H9 (cell line): Measurements from ENCODE around the gene FA2H. TPM values are rescaled to one million over a fixed set of nuclear protein-coding genes. Genes with fewer than 3 reads are reported as not detected.

Experiments
- DNase-seq: peaks from one replicate; pipeline ENCODE4 v3.0.0-alpha.2; 2017
- H2AFZ ChIP-seq: one replicate; pipeline ENCODE4 v1.6.1; 2013; ENCODE audit warnings: mild to moderate bottlenecking, low read length, control low read depth, moderate library complexity
- H2AK5ac ChIP-seq: 2 replicates; pipeline ENCODE4 v1.6.1; 2013; ENCODE audit warnings: low read length, control low read depth, mixed read lengths; ENCODE audit not compliant: insufficient read length
- H2BK120ac ChIP-seq: one replicate; pipeline ENCODE4 v1.6.1; 2013; ENCODE audit warnings: low read depth, mild to moderate bottlenecking, low read length, control low read depth, inconsistent platforms; ENCODE audit not compliant: poor library complexity, severe bottlenecking
- H2BK12ac ChIP-seq: 2 replicates; pipeline ENCODE4 v1.6.1; 2013; ENCODE audit warnings: low read length, control low read depth, mixed read lengths, low read depth; ENCODE audit not compliant: insufficient read length
- H2BK15ac ChIP-seq: 2 replicates; pipeline ENCODE4 v1.6.1; 2013; ENCODE audit warnings: low read depth, low read length, control low read depth
- H2BK20ac ChIP-seq: one replicate; pipeline ENCODE4 v1.6.1; 2013; ENCODE audit warnings: low read depth, mild to moderate bottlenecking, low read length, control low read depth, inconsistent platforms; ENCODE audit not compliant: poor library complexity, severe bottlenecking
- H2BK5ac ChIP-seq: 2 replicates; pipeline ENCODE4 v1.6.1; 2013; ENCODE audit warnings: low read length, control low read depth, mixed read lengths; ENCODE audit not compliant: insufficient read length
- H3K14ac ChIP-seq: 2 replicates; pipeline ENCODE4 v1.6.1; 2013; ENCODE audit warnings: low read length, control low read depth; ENCODE audit not compliant: insufficient read depth
- H3K18ac ChIP-seq: 2 replicates; pipeline ENCODE4 v1.6.1; 2013; ENCODE audit warnings: low read depth, mild to moderate bottlenecking, mixed read lengths, low read length, control low read depth; ENCODE audit not compliant: insufficient read length
- H3K23ac ChIP-seq: 2 replicates; pipeline ENCODE4 v1.6.1; 2013; ENCODE audit warnings: low read length, control low read depth, mixed read lengths, low read depth; ENCODE audit not compliant: insufficient read length
- H3K23me2 ChIP-seq: 2 replicates; pipeline ENCODE4 v1.6.1; 2013; ENCODE audit warnings: low read depth, mild to moderate bottlenecking, mixed read lengths, low read length, control low read depth; ENCODE audit not compliant: insufficient read length, poor library complexity, severe bottlenecking
- H3K27ac ChIP-seq: 2 replicates; pipeline ENCODE4 v1.5.1; 2013; ENCODE audit warnings: low read length, control low read depth, mixed read lengths, low read depth; ENCODE audit not compliant: insufficient read length
- H3K27me3 ChIP-seq: 2 replicates; pipeline ENCODE4 v1.6.1; 2013; ENCODE audit warnings: low read length, control low read depth, inconsistent platforms; ENCODE audit not compliant: insufficient read depth
- H3K4ac ChIP-seq: 2 replicates; pipeline ENCODE4 v1.6.1; 2013; ENCODE audit warnings: low read depth, mild to moderate bottlenecking, control low read depth, inconsistent platforms, low read length, moderate library complexity
- H3K4me1 ChIP-seq: 2 replicates; pipeline ENCODE4 v1.6.1; 2013; ENCODE audit warnings: low read length, control low read depth, inconsistent platforms; ENCODE audit not compliant: insufficient read depth
- H3K4me2 ChIP-seq: 2 replicates; pipeline ENCODE4 v1.6.1; 2013; ENCODE audit warnings: low read length, control low read depth, mixed read lengths; ENCODE audit not compliant: insufficient read length, insufficient read depth
- H3K56ac ChIP-seq: 2 replicates; pipeline ENCODE4 v1.6.1; 2013; ENCODE audit warnings: low read depth, mild to moderate bottlenecking, mixed read lengths, low read length, control low read depth; ENCODE audit not compliant: insufficient read length
- H3K79me1 ChIP-seq: 2 replicates; pipeline ENCODE4 v1.6.1; 2013; ENCODE audit warnings: low read depth, mild to moderate bottlenecking, moderate library complexity, low read length, control low read depth, inconsistent platforms; ENCODE audit not compliant: insufficient read depth, poor library complexity, severe bottlenecking
- H3K79me2 ChIP-seq: 2 replicates; pipeline ENCODE4 v1.6.1; 2013; ENCODE audit warnings: low read length, control low read depth, inconsistent platforms; ENCODE audit not compliant: insufficient read depth
- H3K9ac ChIP-seq: 2 replicates; pipeline ENCODE4 v1.6.1; 2013; ENCODE audit warnings: low read length, control low read depth, mixed read lengths; ENCODE audit not compliant: insufficient read length; ENCODE audit errors: extremely low read depth
- H3K9me3 ChIP-seq: one replicate; pipeline ENCODE4 v1.6.1; 2013; ENCODE audit warnings: low read depth, low read length, inconsistent platforms; ENCODE audit not compliant: control insufficient read depth
- H3T11ph ChIP-seq: one replicate; pipeline ENCODE4 v1.6.1; 2013; ENCODE audit warnings: mild to moderate bottlenecking, low read length, control low read depth, inconsistent platforms
- H4K20me1 ChIP-seq: one replicate; pipeline ENCODE4 v1.6.1; 2013; ENCODE audit not compliant: control insufficient read depth, insufficient read length, insufficient read depth
- H4K5ac ChIP-seq: 2 replicates; pipeline ENCODE4 v1.6.1; 2013; ENCODE audit warnings: low read depth, mild to moderate bottlenecking, mixed read lengths, low read length, control low read depth; ENCODE audit not compliant: insufficient read length
- H4K8ac ChIP-seq: replicated peaks from 2 replicates; pipeline ENCODE4 v1.6.1; 2013; ENCODE audit warnings: low read length, control low read depth, mixed read lengths, low read depth; ENCODE audit not compliant: insufficient read length
- H4K91ac ChIP-seq: 2 replicates; pipeline ENCODE4 v1.6.1; 2013; ENCODE audit warnings: low read depth, mild to moderate bottlenecking, moderate library complexity, mixed read lengths, low read length, control low read depth; ENCODE audit not compliant: insufficient read length
- H3K27ac Mint-ChIP-seq, 3 experiments: 2 replicates in 2 of 3; 3 replicates in 1 of 3; pipeline ENCODE4 v1.8.0; 2020 to 2021; ENCODE audit warnings: mixed read lengths in 3 of 3, mild to moderate bottlenecking in 1 of 3, moderate library complexity in 1 of 3
- H3K27me3 Mint-ChIP-seq: 2 replicates; pipeline ENCODE4 v1.8.0; 2021; ENCODE audit warnings: low read depth, mild to moderate bottlenecking, moderate library complexity, mixed read lengths
- H3K36me3 Mint-ChIP-seq, 3 experiments: 2 replicates in 2 of 3; 3 replicates in 1 of 3; pipeline ENCODE4 v1.8.0; 2020 to 2021; ENCODE audit warnings: low read depth in 3 of 3, mixed read lengths in 3 of 3; ENCODE audit not compliant: insufficient read depth in 1 of 3
- H3K4me1 Mint-ChIP-seq, 2 experiments: 2 replicates each; pipeline ENCODE4 v1.8.0; 2020; ENCODE audit warnings: mixed read lengths in 2 of 2
- H3K4me3 Mint-ChIP-seq, 2 experiments: 2 replicates in 1 of 2; 3 replicates in 1 of 2; pipeline ENCODE4 v1.8.0; 2020 to 2021; ENCODE audit warnings: mild to moderate bottlenecking in 2 of 2, mixed read lengths in 2 of 2, moderate library complexity in 1 of 2
- H3K9me3 Mint-ChIP-seq, 2 experiments: 2 replicates in 1 of 2; 3 replicates in 1 of 2; pipeline ENCODE4 v1.8.0; 2020; ENCODE audit warnings: mild to moderate bottlenecking in 2 of 2, mixed read lengths in 2 of 2, moderate library complexity in 1 of 2
- WGBS: extraction: QIAGEN DNeasy Blood & Tissue Kit; methylation state at CpG from one replicate; pipeline ENCODE4 v1.1.7; 2013; ENCODE audit warnings: missing lambda C conversion rate, low lambda C conversion rate, mixed read lengths; ENCODE audit not compliant: insufficient read length; ENCODE audit errors: extremely low coverage; 5-methylcytosine and 5-hydroxymethylcytosine counted together
- total RNA-seq: library from RNA; stranded (reverse); gene quantifications from 2 replicates; pipeline ENCODE4 v1.2.1, GENCODE V29; 2021
- TF ChIP-seq, protein P1 (sequence below): fragments of 200-600 bp; sonication (generic); conservative IDR thresholded peaks from 3 replicates; pipeline ENCODE4 v1.8.0; 2021; ENCODE audit warnings: antibody characterized with exemption, mild to moderate bottlenecking

FA2H gene
- total RNA-seq, 1 experiment from 2014 or later = 25.1 TPM

DNA sequence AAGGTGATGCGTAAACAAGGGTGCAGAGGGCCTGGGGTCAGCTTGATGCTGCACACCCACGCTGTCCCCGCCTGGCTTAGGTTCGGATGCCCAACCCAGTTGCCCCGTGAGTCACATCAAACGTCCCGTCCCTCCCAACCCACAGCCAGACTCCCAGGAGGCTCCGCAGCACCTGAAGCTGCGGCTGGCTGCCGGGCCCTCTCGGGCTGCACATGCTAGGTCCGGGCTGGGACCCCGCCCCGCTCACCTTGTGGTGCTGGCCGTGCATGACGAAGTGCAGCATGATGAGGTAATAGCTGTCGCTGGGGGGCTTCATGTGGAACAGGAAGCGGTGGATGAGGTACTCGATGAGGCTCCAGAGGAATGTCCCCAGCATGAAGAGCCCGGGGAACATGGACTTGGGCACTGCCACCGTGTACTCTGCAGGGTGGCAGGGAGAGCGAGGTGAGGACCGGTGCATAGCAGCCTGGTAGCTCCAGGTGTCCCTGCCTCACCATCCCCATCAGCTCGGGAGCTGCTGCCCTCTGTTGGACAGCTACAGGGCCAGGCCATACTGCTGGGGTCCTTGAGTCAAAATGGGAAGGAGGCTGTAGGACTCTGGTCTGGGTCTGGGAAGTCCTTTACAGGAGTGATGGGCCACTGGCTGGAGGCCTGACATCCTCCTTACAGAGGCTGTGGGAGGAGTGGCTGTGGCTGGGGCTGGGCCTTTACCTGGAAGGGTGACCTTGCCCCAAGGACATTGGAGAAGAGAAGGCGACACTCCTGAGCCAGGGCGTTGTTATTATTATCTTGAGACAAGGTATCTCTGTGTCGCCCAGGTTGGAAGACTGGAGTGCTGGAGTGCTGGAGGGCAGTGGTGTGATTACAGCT lies 55.6 kb downstream of the FA2H start:
- H3K56ac ChIP-seq = no peak overlapping the region
- no peak overlapping the region for H4K91ac ChIP-seq
- H2AFZ ChIP-seq = no peak overlapping the region
- TF ChIP-seq, protein P1, sequence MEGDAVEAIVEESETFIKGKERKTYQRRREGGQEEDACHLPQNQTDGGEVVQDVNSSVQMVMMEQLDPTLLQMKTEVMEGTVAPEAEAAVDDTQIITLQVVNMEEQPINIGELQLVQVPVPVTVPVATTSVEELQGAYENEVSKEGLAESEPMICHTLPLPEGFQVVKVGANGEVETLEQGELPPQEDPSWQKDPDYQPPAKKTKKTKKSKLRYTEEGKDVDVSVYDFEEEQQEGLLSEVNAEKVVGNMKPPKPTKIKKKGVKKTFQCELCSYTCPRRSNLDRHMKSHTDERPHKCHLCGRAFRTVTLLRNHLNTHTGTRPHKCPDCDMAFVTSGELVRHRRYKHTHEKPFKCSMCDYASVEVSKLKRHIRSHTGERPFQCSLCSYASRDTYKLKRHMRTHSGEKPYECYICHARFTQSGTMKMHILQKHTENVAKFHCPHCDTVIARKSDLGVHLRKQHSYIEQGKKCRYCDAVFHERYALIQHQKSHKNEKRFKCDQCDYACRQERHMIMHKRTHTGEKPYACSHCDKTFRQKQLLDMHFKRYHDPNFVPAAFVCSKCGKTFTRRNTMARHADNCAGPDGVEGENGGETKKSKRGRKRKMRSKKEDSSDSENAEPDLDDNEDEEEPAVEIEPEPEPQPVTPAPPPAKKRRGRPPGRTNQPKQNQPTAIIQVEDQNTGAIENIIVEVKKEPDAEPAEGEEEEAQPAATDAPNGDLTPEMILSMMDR = peak; percentile 34; the same call in 2 of the 3 replicates
- no peak overlapping the region for H3K4me2 ChIP-seq
- H3K9ac ChIP-seq = no peak overlapping the region
- Mint-ChIP-seq H3K36me3 (peaks cover 0 to 9% (median 0%) of the 10 kb centered on the region in 3 experiments; a peak in 2 of 7 replicates), H3K4me3 (no peak overlapping the region), H3K9me3 (no peaks in the 10 kb centered on the region; a peak in 1 of 5 replicates), H3K27me3 (no peaks in the 10 kb centered on the region; the same call in 1 of the 2 replicates), H3K27ac (peak overlapping the region in 1 of 3 experiments; percentile 70; a peak in 1 of 7 replicates), H3K4me1 (no peaks in the 10 kb centered on the region)
- H3T11ph ChIP-seq = no peak overlapping the region
- no peak overlapping the region for H3K4ac ChIP-seq
- H2AK5ac ChIP-seq = no peak overlapping the region
- no peaks in the 10 kb centered on the region for H3K4me1 ChIP-seq
- H3K23ac ChIP-seq = no peak overlapping the region
- H4K5ac ChIP-seq = no peak overlapping the region
- H2BK120ac ChIP-seq = no peak overlapping the region
- H2BK15ac ChIP-seq = no peak overlapping the region
- no peaks in the 10 kb centered on the region for H3K79me1 ChIP-seq
- no peaks in the 10 kb centered on the region for H3K79me2 ChIP-seq
- no CpG with 5 or more reads among the region's 27 CpGs for WGBS
- DNase-seq = no peak
- no peak overlapping the region for H2BK20ac ChIP-seq
- H3K9me3 ChIP-seq = no peaks in the 10 kb centered on the region
- H3K27ac ChIP-seq = no peak overlapping the region
- no peak overlapping the region for H3K14ac ChIP-seq
- no peaks in the 10 kb centered on the region for H3K23me2 ChIP-seq
- H2BK5ac ChIP-seq = no peak overlapping the region
- no peaks in the 10 kb centered on the region for H3K27me3 ChIP-seq
- no peak overlapping the region for H2BK12ac ChIP-seq
- no peaks in the 10 kb centered on the region for H4K20me1 ChIP-seq
- no peak overlapping the region for H3K18ac ChIP-seq
- H4K8ac ChIP-seq = no peak overlapping the region
